GM18909 (cell line): ENCODE data around the gene GON7.
"Not testable (repeated sequence)": the region's sequence is repeated elsewhere in the genome, so short reads cannot be mapped to it uniquely, and the experiment has no call there.

Experiments
- ATAC-seq: cut with Tn5 transposase; IDR thresholded peaks from one replicate; pipeline ENCODE4 v1.9.1; 2021; ENCODE audit warnings: mild to moderate bottlenecking; ENCODE audit not compliant: unreplicated experiment, poor library complexity

The GON7 gene

GRCh38 chr14:93160353-93160801, 46.5 kb downstream of the GON7 start:
- ATAC-seq, result no peak

- ATAC-seq, result not testable (repeated sequence)
Measured at GRCh38 chr14:93159625-93160352, 47.1 kb downstream of the GON7 start.

- not testable (repeated sequence) for ATAC-seq
Measured at GRCh38 chr14:93158349-93158748, 48.5 kb downstream of the GON7 start.

GRCh38 chr14:93156693-93157369, 50.0 kb downstream of the GON7 start:
- no peak for ATAC-seq

- ATAC-seq, result no peak
Measured at GRCh38 chr14:93155667-93156066, 51.2 kb downstream of the GON7 start.

GRCh38 chr14:93153121-93153520, 53.7 kb downstream of the GON7 start:
- no peak for ATAC-seq
